Tibial nerve (tissue), 4 donors: ENCODE data around the gene RBM44.

Source experiments
- EP300 ChIP-seq, 2 donors: sonication (generic); formaldehyde crosslinking; IDR thresholded peaks; one replicate each; pipeline ENCODE4 v1.6.1; 2017; ENCODE audit warnings: antibody characterized with exemption in 2 of 2, mild to moderate bottlenecking in 1 of 2
- POLR2A ChIP-seq, 2 donors: fragments of 450-650 bp; IDR thresholded peaks; one replicate each; pipeline ENCODE4 v1.6.1; 2017; ENCODE audit warnings: antibody characterized with exemption in 2 of 2, mild to moderate bottlenecking in 2 of 2, moderate library complexity in 2 of 2
- TF ChIP-seq, protein P1 (sequence below), 5 experiments: fragments of 200-600 bp in 3 of 5; fragments of 450-650 bp in 2 of 5; sonication (generic) in 3 of 5; IDR thresholded peaks; one replicate each; pipeline ENCODE4 v1.5.1; 2016 to 2019; ENCODE audit warnings: antibody characterized with exemption in 5 of 5, mild to moderate bottlenecking in 3 of 5, moderate library complexity in 2 of 5

DNA sequence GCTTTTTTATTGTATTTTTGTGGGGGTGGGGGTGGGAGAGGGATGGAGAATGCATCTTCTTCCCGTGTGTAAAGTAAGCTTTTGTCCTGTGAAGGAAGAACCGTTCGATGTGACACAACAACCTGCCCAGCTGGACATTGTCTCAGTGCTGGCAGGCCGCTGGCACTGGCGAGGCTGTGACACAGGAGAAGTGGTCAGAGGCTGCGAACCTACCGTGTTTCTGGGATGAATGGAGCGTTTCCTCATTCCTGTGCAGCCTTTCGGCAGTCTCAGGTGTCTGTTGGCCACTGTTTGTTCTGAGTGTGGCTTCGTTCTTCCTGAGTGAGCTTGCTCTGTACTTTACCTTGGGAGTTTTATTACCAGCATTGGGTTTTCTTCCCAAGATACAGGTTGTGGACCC is 68.9 kb downstream of the RBM44 start:
- no peak for TF ChIP-seq POLR2A (IDR thresholded peaks at IDR 0.05)
- TF ChIP-seq, protein P1, sequence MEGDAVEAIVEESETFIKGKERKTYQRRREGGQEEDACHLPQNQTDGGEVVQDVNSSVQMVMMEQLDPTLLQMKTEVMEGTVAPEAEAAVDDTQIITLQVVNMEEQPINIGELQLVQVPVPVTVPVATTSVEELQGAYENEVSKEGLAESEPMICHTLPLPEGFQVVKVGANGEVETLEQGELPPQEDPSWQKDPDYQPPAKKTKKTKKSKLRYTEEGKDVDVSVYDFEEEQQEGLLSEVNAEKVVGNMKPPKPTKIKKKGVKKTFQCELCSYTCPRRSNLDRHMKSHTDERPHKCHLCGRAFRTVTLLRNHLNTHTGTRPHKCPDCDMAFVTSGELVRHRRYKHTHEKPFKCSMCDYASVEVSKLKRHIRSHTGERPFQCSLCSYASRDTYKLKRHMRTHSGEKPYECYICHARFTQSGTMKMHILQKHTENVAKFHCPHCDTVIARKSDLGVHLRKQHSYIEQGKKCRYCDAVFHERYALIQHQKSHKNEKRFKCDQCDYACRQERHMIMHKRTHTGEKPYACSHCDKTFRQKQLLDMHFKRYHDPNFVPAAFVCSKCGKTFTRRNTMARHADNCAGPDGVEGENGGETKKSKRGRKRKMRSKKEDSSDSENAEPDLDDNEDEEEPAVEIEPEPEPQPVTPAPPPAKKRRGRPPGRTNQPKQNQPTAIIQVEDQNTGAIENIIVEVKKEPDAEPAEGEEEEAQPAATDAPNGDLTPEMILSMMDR (IDR thresholded peaks at IDR 0.05) = no peak
- no peak for TF ChIP-seq EP300 (IDR thresholded peaks at IDR 0.05)
